ENCODE results near the gene FANCC.

FANCC gene

GRCh38 chr9:95065224-95065623 is 252.3 kb downstream of the FANCC start:
- DNase-seq (ENCODE audit: low spot score) = no peak

- DNase-seq (ENCODE audit: low spot score) = no peak
Measured at GRCh38 chr9:95063300-95063699, 254.2 kb downstream of the FANCC start.

- no peak for DNase-seq (ENCODE audit: low spot score)
Measured at GRCh38 chr9:95062596-95063065, 254.9 kb downstream of the FANCC start.

- DNase-seq (ENCODE audit: low spot score) = no peak
Measured at GRCh38 chr9:95061916-95062595, 255.5 kb downstream of the FANCC start.

GRCh38 chr9:95060916-95061315 is 256.6 kb downstream of the FANCC start:
- no peak for DNase-seq (ENCODE audit: low spot score)

- no peak for DNase-seq (ENCODE audit: low spot score)
Measured at GRCh38 chr9:95060234-95060633, 257.3 kb downstream of the FANCC start.

- DNase-seq (ENCODE audit: low spot score) = no peak
Measured at GRCh38 chr9:95058795-95059386, 258.6 kb downstream of the FANCC start.

GRCh38 chr9:95058121-95058785 is 259.3 kb downstream of the FANCC start:
- no peak for DNase-seq (ENCODE audit: low spot score)

GRCh38 chr9:95057101-95057500 is 260.4 kb downstream of the FANCC start:
- no peak for DNase-seq (ENCODE audit: low spot score)

GRCh38 chr9:95055851-95056551 is 261.5 kb downstream of the FANCC start:
- DNase-seq (ENCODE audit: low spot score) = no peak

- DNase-seq (ENCODE audit: low spot score) = no peak
Measured at GRCh38 chr9:95055334-95055850, 262.1 kb downstream of the FANCC start.

- DNase-seq (ENCODE audit: low spot score) = no peak
Measured at GRCh38 chr9:95053611-95054570, 263.6 kb downstream of the FANCC start.

GRCh38 chr9:95049761-95050160 is 267.7 kb downstream of the FANCC start:
- peak; percentile 18 for DNase-seq (ENCODE audit: low spot score)
